HCT116 (cell line): Measurements from ENCODE around the gene CNGA1. TPM values are rescaled to one million over a fixed set of nuclear protein-coding genes. Genes with fewer than 3 reads are reported as not detected.
A peak's percentile ranks its signal among the peaks of the same experiment; 100 is the strongest.

Experiments
- ATAC-seq: fragments of 200-7000 bp; cut with Tn5 transposase; 2 replicates; pipeline ENCODE4 v1.9.1; 2020; ENCODE audit warnings: mild to moderate bottlenecking, moderate library complexity
- BruUV-seq: library from RNA; stranded (reverse); fragments of 400-500 nt; replicated peaks from 2 replicates; lab custom pipeline; 2021; lab: Mats Ljungman, UMichigan
- CTCF ChIA-PET: fragments of 300-600 bp; sonication (Branson Sonifier 250); formaldehyde crosslinking; loops from one replicate; lab custom pipeline; 2021; ENCODE audit warnings: antibody characterized with exemption; lab: Charles Lee
- POLR2A ChIA-PET: fragments of 300-600, 350-600 bp; sonication (Branson Sonifier 250); formaldehyde crosslinking; loops from one replicate; lab custom pipeline; 2021; ENCODE audit warnings: antibody characterized with exemption; lab: Charles Lee
- RAD21 ChIA-PET, 2 experiments: fragments of 300-600 bp; sonication (Branson Sonifier 250); formaldehyde crosslinking; loops; one replicate each; lab custom pipeline; 2023; ENCODE audit warnings: low total read pairs in 2 of 2; ENCODE audit not compliant: uncharacterized antibody in 2 of 2, unreplicated experiment in 2 of 2, low non-redundant PET in 1 of 2; lab: Charles Lee
- DNase-seq: peaks from one replicate; pipeline ENCODE4 v3.0.0-alpha.2; 2010; ENCODE audit warnings: low read depth, low spot score
- H2AFZ ChIP-seq: fragments of 200-600 bp; shearing (Covaris generic), sonication (generic); 2 replicates; pipeline ENCODE4 v1.6.1; 2017; ENCODE audit warnings: low read depth, mixed run types, mixed read lengths, antibody characterized with exemption, low read length; ENCODE audit not compliant: poor library complexity, severe bottlenecking
- H3K27ac ChIP-seq: 2 replicates; pipeline ENCODE4 v1.5.1; 2012; ENCODE audit warnings: low read depth, low read length
- H3K27me3 ChIP-seq: fragments of 200-600 bp; sonication (generic); 2 replicates; pipeline ENCODE4 v1.6.1; 2016; ENCODE audit warnings: mixed run types, low read length, mixed read lengths; ENCODE audit not compliant: insufficient read depth
- H3K36me3 ChIP-seq, 2 experiments: fragments of 200-500 bp in 1 of 2; fragments of 200-600 bp in 1 of 2; sonication (Bioruptor generic) in 1 of 2; sonication (generic) in 1 of 2; 2 replicates each; pipeline versions ENCODE4 v1.5.1 to v1.6.1; 2014 to 2016; ENCODE audit warnings: low read length in 2 of 2, inconsistent platforms in 1 of 2, mixed read lengths in 1 of 2, mixed run types in 1 of 2; ENCODE audit not compliant: insufficient read depth in 2 of 2, control insufficient read depth in 1 of 2
- H3K4me1 ChIP-seq, 2 experiments: fragments of 200-600 bp in 1 of 2; sonication (generic) in 1 of 2; 2 replicates each; pipeline versions ENCODE4 v1.5.1 to v1.6.1; 2012 to 2017; ENCODE audit warnings: low read length in 2 of 2, inconsistent platforms in 1 of 2, mild to moderate bottlenecking in 1 of 2, mixed read lengths in 1 of 2, mixed run types in 1 of 2, moderate library complexity in 1 of 2; ENCODE audit not compliant: insufficient read depth in 2 of 2, control insufficient read depth in 1 of 2
- H3K4me2 ChIP-seq: fragments of 200-600 bp; sonication (generic); 2 replicates; pipeline ENCODE4 v1.6.1; 2017; ENCODE audit warnings: mixed run types, low read length, mixed read lengths
- H3K4me3 ChIP-seq, 2 experiments: fragments of 200-600 bp in 1 of 2; sonication (generic) in 1 of 2; replicated peaks in 1 of 2; 2 replicates each; pipeline ENCODE4 v1.5.1; 2011 to 2016; ENCODE audit warnings: low read length in 2 of 2, control low read depth in 1 of 2, low read depth in 1 of 2, mild to moderate bottlenecking in 1 of 2, mixed read lengths in 1 of 2, mixed run types in 1 of 2
- H3K79me2 ChIP-seq: fragments of 200-600 bp; sonication (generic); 2 replicates; pipeline ENCODE4 v1.6.1; 2017; ENCODE audit warnings: mild to moderate bottlenecking, mixed run types, low read length, moderate library complexity, mixed read lengths; ENCODE audit not compliant: insufficient read depth
- H3K9ac ChIP-seq: fragments of 200-600 bp; sonication (generic); 2 replicates; pipeline ENCODE4 v1.6.1; 2016; ENCODE audit warnings: low read length, mixed read lengths
- H3K9me2 ChIP-seq: fragments of 200-600 bp; sonication (generic), shearing (Covaris generic); 2 replicates; pipeline ENCODE4 v1.6.1; 2017; ENCODE audit warnings: mixed run types, mild to moderate bottlenecking, moderate library complexity; ENCODE audit not compliant: insufficient read depth
- H3K9me3 ChIP-seq, 2 experiments: fragments of 200-500 bp in 1 of 2; fragments of 200-600 bp in 1 of 2; sonication (Bioruptor generic) in 1 of 2; sonication (generic) in 1 of 2; 2 replicates each; pipeline ENCODE4 v1.6.1; 2014 to 2017; ENCODE audit warnings: low read length in 2 of 2, mixed read lengths in 2 of 2, inconsistent platforms in 1 of 2, low read depth in 1 of 2, mild to moderate bottlenecking in 1 of 2, mixed run types in 1 of 2, moderate library complexity in 1 of 2; ENCODE audit not compliant: control insufficient read depth in 1 of 2, insufficient read depth in 1 of 2
- H4K20me1 ChIP-seq: fragments of 200-600 bp; sonication (generic), shearing (Covaris generic); 2 replicates; pipeline ENCODE4 v1.6.1; 2017; ENCODE audit warnings: mixed run types, mild to moderate bottlenecking, moderate library complexity; ENCODE audit not compliant: insufficient read depth
- CBX3 ChIP-seq: IDR thresholded peaks from 2 replicates; pipeline ENCODE4 v1.6.1; 2012; ENCODE audit warnings: low read depth
- CEBPB ChIP-seq: IDR thresholded peaks from 2 replicates; pipeline ENCODE4 v1.6.1; 2012; ENCODE audit warnings: low read depth
- CTCF ChIP-seq, 3 experiments: fragments of 200-600 bp in 1 of 3; sonication (generic) in 1 of 3; IDR thresholded peaks in 2 of 3; conservative IDR thresholded peaks in 1 of 3; 2 replicates each; pipeline ENCODE4 v1.5.1; 2012 to 2017; ENCODE audit warnings: low read depth in 2 of 3, low read length in 2 of 3, antibody characterized with exemption in 1 of 3, borderline replicate concordance in 1 of 3, control low read depth in 1 of 3, mild to moderate bottlenecking in 1 of 3, mixed read lengths in 1 of 3, mixed run types in 1 of 3, moderate library complexity in 1 of 3; ENCODE audit not compliant: insufficient read depth in 1 of 3
- EGR1 ChIP-seq: IDR thresholded peaks from 2 replicates; pipeline ENCODE4 v1.6.1; 2012; ENCODE audit warnings: low read depth
- EZH2 ChIP-seq: fragments of 200-600 bp; sonication (generic); IDR thresholded peaks from 2 replicates; pipeline ENCODE4 v1.6.1; 2017; ENCODE audit warnings: antibody characterized with exemption, mixed run types
- JUND ChIP-seq: IDR thresholded peaks from 2 replicates; pipeline ENCODE4 v1.6.1; 2012
- MAX ChIP-seq: IDR thresholded peaks from 2 replicates; pipeline ENCODE4 v1.6.1; 2012
- POLR2A ChIP-seq: IDR thresholded peaks from 2 replicates; pipeline ENCODE4 v1.7.0; 2011; ENCODE audit warnings: borderline replicate concordance; ENCODE audit not compliant: insufficient read depth, insufficient read length; ENCODE audit errors: extremely low read depth
- POLR2AphosphoS5 ChIP-seq: IDR thresholded peaks from 2 replicates; pipeline ENCODE4 v1.6.1; 2011; ENCODE audit warnings: mild to moderate bottlenecking, low read depth, low read length, moderate library complexity
- RAD21 ChIP-seq: IDR thresholded peaks from 2 replicates; pipeline ENCODE4 v1.6.1; 2012; ENCODE audit warnings: low read depth, mild to moderate bottlenecking
- SIN3A ChIP-seq: IDR thresholded peaks from 2 replicates; pipeline ENCODE4 v1.6.1; 2012; ENCODE audit warnings: low read depth
- SP1 ChIP-seq: IDR thresholded peaks from 2 replicates; pipeline ENCODE4 v1.6.1; 2012; ENCODE audit warnings: low read depth
- SRF ChIP-seq: IDR thresholded peaks from 2 replicates; pipeline ENCODE4 v1.6.1; 2012; ENCODE audit warnings: low read depth
- TCF7L2 ChIP-seq: IDR thresholded peaks from 2 replicates; pipeline ENCODE4 v1.7.0; 2011; ENCODE audit warnings: borderline replicate concordance, inconsistent platforms; ENCODE audit not compliant: insufficient read depth, insufficient read length; ENCODE audit errors: extremely low read depth
- YY1 ChIP-seq: IDR thresholded peaks from 2 replicates; pipeline ENCODE4 v1.6.1; 2011; ENCODE audit warnings: low read length, low read depth, moderate library complexity, mild to moderate bottlenecking; ENCODE audit not compliant: insufficient replicate concordance; ENCODE audit errors: extremely low read depth
- ZBTB33 ChIP-seq: IDR thresholded peaks from 2 replicates; pipeline ENCODE4 v1.6.1; 2011; ENCODE audit warnings: mild to moderate bottlenecking, low read length, moderate library complexity; ENCODE audit not compliant: insufficient replicate concordance; ENCODE audit errors: extremely low read depth
- ZFX ChIP-seq: fragments of 450-650 bp; IDR thresholded peaks from 2 replicates; pipeline ENCODE4 v1.6.1; 2017
- ZNF274 ChIP-seq: fragments of 200-500 bp; sonication (Bioruptor generic); IDR thresholded peaks from 2 replicates; pipeline ENCODE4 v1.6.1; 2014; ENCODE audit warnings: mild to moderate bottlenecking, low read depth, low read length, inconsistent platforms
- intact Hi-C: fragments of 100-400 bp; cut with micrococcal nuclease; formaldehyde crosslinking; loops from 2 replicates; pipeline ENCODE4 v1.10.0; 2022
- total RNA-seq: library from RNA; stranded (reverse); gene quantifications from one replicate; pipeline ENCODE4 v1.2.1, GENCODE V29; 2021; ENCODE audit not compliant: unreplicated experiment
- TF ChIP-seq, protein P1 (sequence below): IDR thresholded peaks from 2 replicates; pipeline ENCODE4 v1.6.1; 2012
- TF ChIP-seq, protein P2 (sequence below): IDR thresholded peaks from 2 replicates; pipeline ENCODE4 v1.6.1; 2012; ENCODE audit warnings: low read depth

CNGA1 gene
- total RNA-seq, 1 experiment from 2014 or later: 2.1 TPM

DNA sequence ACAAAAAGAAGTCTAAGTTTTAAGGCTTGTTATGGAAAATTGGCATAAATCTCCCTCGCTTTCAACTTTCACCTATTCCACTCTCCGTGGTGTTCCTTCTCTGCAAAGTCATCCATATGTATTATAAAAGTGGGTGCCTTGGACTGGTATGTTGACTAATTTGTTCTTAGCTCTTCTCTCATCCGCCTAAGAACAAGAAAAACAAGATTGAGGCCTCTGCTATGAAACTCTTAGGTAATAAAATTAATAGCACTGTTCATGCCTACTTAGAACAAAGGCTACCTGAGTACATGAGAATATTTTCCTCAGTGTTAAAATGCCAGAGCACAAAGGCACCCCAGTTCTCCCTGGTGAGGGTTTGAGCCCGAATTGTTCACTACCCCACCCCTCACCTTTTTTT is 1.3 kb downstream of the CNGA1 start:
- Histone ChIP-seq H3K4me2 (peak overlapping the region; percentile 90), H3K9ac (no peak overlapping the region), H3K9me2 (no peaks in the 10 kb centered on the region), H3K27me3 (no peaks in the 10 kb centered on the region), H2AFZ (no peak overlapping the region), H4K20me1 (no peaks in the 10 kb centered on the region), H3K4me3 (no peak overlapping the region), H3K4me1 (peaks cover 6 to 11% of the 10 kb centered on the region in 2 experiments; a peak in 2 of 4 replicates), H3K79me2 (peaks cover 8% of the 10 kb centered on the region; the same call in 1 of the 2 replicates), H3K27ac (no peak overlapping the region), H3K36me3 (no peaks in the 10 kb centered on the region), H3K9me3 (no peaks in the 10 kb centered on the region; a peak in 1 of 4 replicates)
- BruUV-seq: no TSS peak
- DNase-seq (no peak), ATAC-seq (no peak)
- POLR2A ChIA-PET: no interaction called here
- TF ChIP-seq SP1 (no peak), POLR2A (no peak), CTCF (IDR thresholded peaks at IDR 0.05 in 2 of 3, conservative IDR thresholded peaks at IDR 0.05 in 1 of 3; ENCODE audit: borderline replicate concordance in 1 of 3, insufficient read depth in 1 of 3, low read depth in 2 of 3, low read length in 2 of 3) (no peak), CBX3 (no peak), ZNF274 (no peak), POLR2AphosphoS5 (no peak), EZH2 (no peak), ZFX (no peak), CEBPB (no peak), MAX (no peak), YY1 (no peak), TCF7L2 (no peak), RAD21 (no peak), JUND (no peak), SRF (no peak), EGR1 (no peak), SIN3A (no peak), ZBTB33 (no peak)
- TF ChIP-seq, protein P1, sequence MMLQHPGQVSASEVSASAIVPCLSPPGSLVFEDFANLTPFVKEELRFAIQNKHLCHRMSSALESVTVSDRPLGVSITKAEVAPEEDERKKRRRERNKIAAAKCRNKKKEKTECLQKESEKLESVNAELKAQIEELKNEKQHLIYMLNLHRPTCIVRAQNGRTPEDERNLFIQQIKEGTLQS: no peak
- TF ChIP-seq, protein P2, sequence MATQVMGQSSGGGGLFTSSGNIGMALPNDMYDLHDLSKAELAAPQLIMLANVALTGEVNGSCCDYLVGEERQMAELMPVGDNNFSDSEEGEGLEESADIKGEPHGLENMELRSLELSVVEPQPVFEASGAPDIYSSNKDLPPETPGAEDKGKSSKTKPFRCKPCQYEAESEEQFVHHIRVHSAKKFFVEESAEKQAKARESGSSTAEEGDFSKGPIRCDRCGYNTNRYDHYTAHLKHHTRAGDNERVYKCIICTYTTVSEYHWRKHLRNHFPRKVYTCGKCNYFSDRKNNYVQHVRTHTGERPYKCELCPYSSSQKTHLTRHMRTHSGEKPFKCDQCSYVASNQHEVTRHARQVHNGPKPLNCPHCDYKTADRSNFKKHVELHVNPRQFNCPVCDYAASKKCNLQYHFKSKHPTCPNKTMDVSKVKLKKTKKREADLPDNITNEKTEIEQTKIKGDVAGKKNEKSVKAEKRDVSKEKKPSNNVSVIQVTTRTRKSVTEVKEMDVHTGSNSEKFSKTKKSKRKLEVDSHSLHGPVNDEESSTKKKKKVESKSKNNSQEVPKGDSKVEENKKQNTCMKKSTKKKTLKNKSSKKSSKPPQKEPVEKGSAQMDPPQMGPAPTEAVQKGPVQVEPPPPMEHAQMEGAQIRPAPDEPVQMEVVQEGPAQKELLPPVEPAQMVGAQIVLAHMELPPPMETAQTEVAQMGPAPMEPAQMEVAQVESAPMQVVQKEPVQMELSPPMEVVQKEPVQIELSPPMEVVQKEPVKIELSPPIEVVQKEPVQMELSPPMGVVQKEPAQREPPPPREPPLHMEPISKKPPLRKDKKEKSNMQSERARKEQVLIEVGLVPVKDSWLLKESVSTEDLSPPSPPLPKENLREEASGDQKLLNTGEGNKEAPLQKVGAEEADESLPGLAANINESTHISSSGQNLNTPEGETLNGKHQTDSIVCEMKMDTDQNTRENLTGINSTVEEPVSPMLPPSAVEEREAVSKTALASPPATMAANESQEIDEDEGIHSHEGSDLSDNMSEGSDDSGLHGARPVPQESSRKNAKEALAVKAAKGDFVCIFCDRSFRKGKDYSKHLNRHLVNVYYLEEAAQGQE: no peak
- CTCF ChIA-PET: no interaction called here
- intact Hi-C loops: loop anchor here (5.0 kb wide), 1 partner anchor 72 kb away; no protein-coding TSS in a partner anchor
- RAD21 ChIA-PET: no interaction called here
